ENCODE measurements around the gene NT5M. TPM values are rescaled to one million over a fixed set of nuclear protein-coding genes. Genes with fewer than 3 reads are reported as not detected.
A peak's percentile ranks its signal among the peaks of the same experiment; 100 is the strongest.

NT5M gene
- total RNA-seq, 1 experiment from 2014 or later, result 23.6 TPM

DNA sequence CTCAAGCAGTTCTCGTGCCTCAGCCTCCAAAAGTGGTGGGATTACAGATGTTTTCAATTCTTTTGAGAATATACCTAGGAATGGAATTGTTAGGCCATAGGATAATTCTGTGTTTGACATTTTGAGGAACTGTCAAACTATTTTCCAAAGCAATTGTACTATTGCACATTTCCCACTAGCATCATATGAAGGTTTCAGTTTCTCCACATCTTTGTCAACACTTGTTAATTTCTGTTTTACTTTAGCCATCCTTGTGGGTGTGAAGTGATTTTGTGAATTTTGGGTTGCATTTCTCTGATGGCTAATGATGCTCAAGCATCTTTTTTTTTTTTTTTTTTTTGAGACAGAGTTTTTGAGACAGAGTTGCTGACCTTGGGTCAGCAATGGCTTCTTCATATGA is 6.2 kb downstream of the NT5M start:
- DNase-seq, result no peak
- Histone ChIP-seq H3K4me3 (ENCODE audit: low read length) (no peak overlapping the region), H3K79me2 (ENCODE audit: low read length) (peaks cover 7% of the 10 kb centered on the region), H3K36me3 (ENCODE audit: insufficient read depth, low read length) (peaks cover 18% of the 10 kb centered on the region), H3K27ac (ENCODE audit: low read length) (no peak overlapping the region), H3K9me2 (replicated peaks; ENCODE audit: insufficient read depth, low read length) (no peaks in the 10 kb centered on the region), H3K4me2 (ENCODE audit: low read depth, low read length, poor library complexity, severe bottlenecking) (no peak overlapping the region), H3K9ac (ENCODE audit: low read length) (no peak overlapping the region), H3K9me3 (ENCODE audit: low read length) (no peaks in the 10 kb centered on the region), H3K27me3 (ENCODE audit: low read length) (no peaks in the 10 kb centered on the region), H2AFZ (ENCODE audit: low read length) (no peak overlapping the region), H3K4me1 (ENCODE audit: low read length) (peaks cover 16% of the 10 kb centered on the region), H4K20me1 (ENCODE audit: insufficient read depth, low read depth, low read length) (no peaks in the 10 kb centered on the region)

GRCh38 chr17:17313350-17313991 is 10.3 kb downstream of the NT5M start:
- Histone ChIP-seq H3K4me2 (ENCODE audit: low read depth, low read length, poor library complexity, severe bottlenecking) (no peak overlapping the region), H3K9ac (ENCODE audit: low read length) (no peak overlapping the region), H3K9me3 (ENCODE audit: low read length) (no peaks in the 10 kb centered on the region), H3K27ac (ENCODE audit: low read length) (no peak overlapping the region), H4K20me1 (ENCODE audit: insufficient read depth, low read depth, low read length) (no peaks in the 10 kb centered on the region), H3K4me3 (ENCODE audit: low read length) (no peak overlapping the region), H2AFZ (ENCODE audit: low read length) (peak overlapping the region; percentile 75; the same call in 1 of the 2 replicates), H3K4me1 (ENCODE audit: low read length) (peaks cover 5% of the 10 kb centered on the region; the same call in 1 of the 2 replicates), H3K36me3 (ENCODE audit: insufficient read depth, low read length) (peaks cover 12% of the 10 kb centered on the region), H3K79me2 (ENCODE audit: low read length) (no peaks in the 10 kb centered on the region), H3K27me3 (ENCODE audit: low read length) (no peaks in the 10 kb centered on the region), H3K9me2 (replicated peaks; ENCODE audit: insufficient read depth, low read length) (no peaks in the 10 kb centered on the region)
- peak; percentile 81 for DNase-seq

DNA sequence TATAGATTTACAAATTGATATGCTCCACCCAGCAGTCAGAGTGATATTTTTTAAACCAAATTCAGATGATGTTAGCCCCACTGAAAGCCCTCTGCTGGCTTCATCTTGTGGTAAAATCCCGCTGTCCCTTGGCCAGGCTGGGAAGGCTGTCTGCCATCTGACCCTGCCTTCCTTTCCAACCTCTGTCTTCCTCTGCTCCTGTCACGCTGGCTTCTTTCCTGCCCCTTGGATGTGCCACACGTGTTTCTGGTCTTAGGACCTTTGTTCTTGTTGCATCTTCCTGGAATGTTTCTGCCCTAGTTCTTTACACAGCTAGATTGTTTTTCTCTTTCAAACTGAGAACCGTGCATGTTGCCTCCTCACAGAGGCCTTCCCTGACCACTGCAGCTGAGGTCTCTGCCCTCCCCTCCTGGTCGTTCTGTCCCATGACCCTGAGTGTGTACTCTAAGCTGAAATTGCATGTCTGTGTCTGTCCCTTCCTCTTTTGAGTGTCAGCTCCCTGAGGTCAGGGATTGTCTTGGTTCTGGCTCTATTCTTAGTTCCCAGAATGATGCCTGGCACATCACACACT is 11.4 kb downstream of the NT5M start:
- Histone ChIP-seq H3K4me3 (ENCODE audit: low read length) (no peak overlapping the region), H4K20me1 (ENCODE audit: insufficient read depth, low read depth, low read length) (no peaks in the 10 kb centered on the region), H3K9me2 (replicated peaks; ENCODE audit: insufficient read depth, low read length) (no peaks in the 10 kb centered on the region), H3K27me3 (ENCODE audit: low read length) (no peaks in the 10 kb centered on the region), H3K36me3 (ENCODE audit: insufficient read depth, low read length) (peaks cover 12% of the 10 kb centered on the region), H2AFZ (ENCODE audit: low read length) (no peak overlapping the region), H3K27ac (ENCODE audit: low read length) (no peak overlapping the region), H3K79me2 (ENCODE audit: low read length) (no peaks in the 10 kb centered on the region), H3K4me1 (ENCODE audit: low read length) (peaks cover 5% of the 10 kb centered on the region; the same call in 1 of the 2 replicates), H3K4me2 (ENCODE audit: low read depth, low read length, poor library complexity, severe bottlenecking) (no peak overlapping the region), H3K9ac (ENCODE audit: low read length) (no peak overlapping the region), H3K9me3 (ENCODE audit: low read length) (no peaks in the 10 kb centered on the region)
- DNase-seq, result no peak

- no peak overlapping the region for H3K4me3 ChIP-seq (ENCODE audit: low read length)
- H3K36me3 ChIP-seq (ENCODE audit: insufficient read depth, low read length), result peaks cover 11% of the 10 kb centered on the region
- no peaks in the 10 kb centered on the region for H4K20me1 ChIP-seq (ENCODE audit: insufficient read depth, low read depth, low read length)
- H3K27me3 ChIP-seq (ENCODE audit: low read length), result no peaks in the 10 kb centered on the region
- no peak overlapping the region for H2AFZ ChIP-seq (ENCODE audit: low read length)
- no peaks in the 10 kb centered on the region for H3K9me3 ChIP-seq (ENCODE audit: low read length)
- no peak overlapping the region for H3K4me2 ChIP-seq (ENCODE audit: low read depth, low read length, poor library complexity, severe bottlenecking)
- DNase-seq, result no peak
- H3K79me2 ChIP-seq (ENCODE audit: low read length), result no peaks in the 10 kb centered on the region
- H3K4me1 ChIP-seq (ENCODE audit: low read length), result peaks cover 5% of the 10 kb centered on the region; the same call in 1 of the 2 replicates
- H3K27ac ChIP-seq (ENCODE audit: low read length), result no peak overlapping the region
- no peak overlapping the region for H3K9ac ChIP-seq (ENCODE audit: low read length)
- H3K9me2 ChIP-seq (replicated peaks; ENCODE audit: insufficient read depth, low read length), result no peaks in the 10 kb centered on the region
Observed at GRCh38 chr17:17315142-17315821, 12.1 kb downstream of the NT5M start.

- no peak overlapping the region for H3K4me2 ChIP-seq (ENCODE audit: low read depth, low read length, poor library complexity, severe bottlenecking)
- no peaks in the 10 kb centered on the region for H4K20me1 ChIP-seq (ENCODE audit: insufficient read depth, low read depth, low read length)
- H3K4me3 ChIP-seq (ENCODE audit: low read length), result no peak overlapping the region
- no peaks in the 10 kb centered on the region for H3K9me2 ChIP-seq (replicated peaks; ENCODE audit: insufficient read depth, low read length)
- 0 out of 2 replicates have a peak, but pooled peaks cover 5% of the 10 kb centered on the region for H3K36me3 ChIP-seq (ENCODE audit: insufficient read depth, low read length)
- DNase-seq, result no peak
- H3K9ac ChIP-seq (ENCODE audit: low read length), result no peak overlapping the region
- no peaks in the 10 kb centered on the region for H3K27me3 ChIP-seq (ENCODE audit: low read length)
- H2AFZ ChIP-seq (ENCODE audit: low read length), result no peak overlapping the region
- H3K9me3 ChIP-seq (ENCODE audit: low read length), result no peaks in the 10 kb centered on the region
- no peaks in the 10 kb centered on the region for H3K79me2 ChIP-seq (ENCODE audit: low read length)
- no peaks in the 10 kb centered on the region for H3K4me1 ChIP-seq (ENCODE audit: low read length)
- no peak overlapping the region for H3K27ac ChIP-seq (ENCODE audit: low read length)
Observed at GRCh38 chr17:17320188-17320910, 17.2 kb downstream of the NT5M start.

- H3K9ac ChIP-seq (ENCODE audit: low read length), result no peak overlapping the region
- no peak for DNase-seq
Observed at GRCh38 chr17:17320911-17321220, 17.7 kb downstream of the NT5M start.

DNA sequence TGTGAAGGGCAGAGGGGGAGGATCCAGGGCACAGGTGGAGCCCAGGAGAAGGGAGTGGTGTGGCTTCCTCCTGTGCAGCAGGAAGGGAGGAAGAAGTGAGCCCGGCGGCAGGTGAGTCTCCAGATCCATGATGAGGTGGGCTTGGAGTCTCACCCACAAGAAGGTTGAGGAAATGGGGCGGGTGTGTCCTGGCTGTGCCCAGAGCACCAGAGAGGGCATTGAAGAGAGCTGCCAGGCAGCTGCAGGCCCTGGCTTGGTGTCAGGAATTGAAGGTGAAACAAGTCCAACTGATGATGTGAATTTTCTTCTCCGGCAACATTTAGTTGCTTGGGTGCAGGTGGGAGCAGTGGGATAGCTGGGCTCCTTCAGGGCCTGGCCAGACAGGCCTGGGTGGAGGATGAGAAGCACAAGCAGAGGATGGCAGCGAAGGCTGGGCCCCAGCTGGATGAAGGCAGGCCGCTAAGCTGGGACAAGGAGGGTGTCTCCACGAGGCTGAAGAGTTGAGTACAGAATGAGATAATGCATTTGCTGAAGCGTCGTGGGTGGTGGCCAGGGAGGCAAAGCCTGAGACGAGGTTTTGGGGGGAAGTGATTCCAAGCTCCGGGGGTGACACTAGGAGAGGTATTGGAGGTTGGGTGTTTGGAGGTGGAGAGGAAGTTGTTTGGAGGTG is 18.3 kb downstream of the NT5M start:
- Histone ChIP-seq H3K36me3 (ENCODE audit: insufficient read depth, low read length) (0 out of 2 replicates have a peak, but pooled peaks cover 8% of the 10 kb centered on the region), H3K9me3 (ENCODE audit: low read length) (no peaks in the 10 kb centered on the region), H2AFZ (ENCODE audit: low read length) (no peak overlapping the region), H3K4me2 (ENCODE audit: low read depth, low read length, poor library complexity, severe bottlenecking) (no peak overlapping the region), H3K79me2 (ENCODE audit: low read length) (no peaks in the 10 kb centered on the region), H3K9ac (ENCODE audit: low read length) (no peak overlapping the region), H3K27ac (ENCODE audit: low read length) (no peak overlapping the region), H3K9me2 (replicated peaks; ENCODE audit: insufficient read depth, low read length) (no peaks in the 10 kb centered on the region), H4K20me1 (ENCODE audit: insufficient read depth, low read depth, low read length) (no peaks in the 10 kb centered on the region), H3K4me3 (ENCODE audit: low read length) (no peak overlapping the region), H3K4me1 (ENCODE audit: low read length) (no peaks in the 10 kb centered on the region), H3K27me3 (ENCODE audit: low read length) (no peaks in the 10 kb centered on the region)
- no peak for DNase-seq

More at GRCh38 chr17:17320911-17321220, 17.7 kb downstream of the NT5M start:
- Histone ChIP-seq H3K4me3 (ENCODE audit: low read length) (no peak overlapping the region), H3K27ac (ENCODE audit: low read length) (no peak overlapping the region), H3K4me2 (ENCODE audit: low read depth, low read length, poor library complexity, severe bottlenecking) (no peak overlapping the region), H3K4me1 (ENCODE audit: low read length) (no peaks in the 10 kb centered on the region), H3K27me3 (ENCODE audit: low read length) (no peaks in the 10 kb centered on the region), H3K9me2 (replicated peaks; ENCODE audit: insufficient read depth, low read length) (no peaks in the 10 kb centered on the region), H2AFZ (ENCODE audit: low read length) (no peak overlapping the region), H3K36me3 (ENCODE audit: insufficient read depth, low read length) (0 out of 2 replicates have a peak, but pooled peaks cover 7% of the 10 kb centered on the region), H4K20me1 (ENCODE audit: insufficient read depth, low read depth, low read length) (no peaks in the 10 kb centered on the region), H3K79me2 (ENCODE audit: low read length) (no peaks in the 10 kb centered on the region), H3K9me3 (ENCODE audit: low read length) (no peaks in the 10 kb centered on the region)
